ENCODE results near the gene IL20RB.
"Not testable (repeated sequence)": the region's sequence is repeated elsewhere in the genome, so short reads cannot be mapped to it uniquely, and the experiment has no call there.

The IL20RB gene

DNA sequence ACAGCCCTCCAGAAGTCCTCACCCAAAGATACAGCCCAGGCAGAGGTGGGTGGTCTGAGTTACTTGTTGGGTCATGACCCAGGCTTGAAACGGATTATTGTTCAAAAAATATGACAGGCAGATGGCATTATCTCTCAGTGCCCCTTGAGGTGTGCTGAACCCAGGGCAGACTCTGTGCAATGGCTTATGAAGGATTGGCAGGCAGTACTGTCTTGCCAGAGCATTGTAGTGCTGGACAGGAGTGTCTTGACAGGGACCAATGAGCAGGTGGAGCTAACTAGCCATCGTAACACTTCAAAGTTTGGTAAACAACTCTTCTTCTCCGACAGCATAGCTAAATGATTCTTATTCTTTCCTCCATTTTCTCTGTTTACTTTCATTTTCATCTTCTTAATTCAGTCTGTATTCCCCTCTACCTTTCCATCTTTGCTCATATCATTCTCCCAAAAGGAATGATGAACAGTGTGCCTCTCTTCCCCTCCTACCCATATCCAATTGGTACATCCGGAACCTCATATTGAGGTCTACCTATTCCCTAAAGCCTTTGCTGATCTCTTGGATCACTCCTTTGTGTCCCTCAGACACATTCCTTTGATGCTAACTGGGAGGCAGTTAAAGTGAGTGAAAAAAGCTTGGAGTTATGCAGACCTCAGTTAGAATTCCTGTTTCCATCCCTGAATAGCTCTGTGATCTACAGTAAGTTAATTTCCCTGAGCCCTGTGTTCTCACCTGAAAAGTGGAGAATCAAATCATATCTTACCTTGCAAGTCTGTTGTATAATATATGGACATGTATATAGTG, 2.6 kb upstream of the IL20RB start:
- Mint-ChIP-seq H3K4me3 (no peak overlapping the region), H3K27ac (no peak overlapping the region), H3K27me3 (ENCODE audit: low read depth) (no peaks in the 10 kb centered on the region), H3K9me3 (no peaks in the 10 kb centered on the region), H3K4me1 (ENCODE audit: low read depth) (peaks cover 12% of the 10 kb centered on the region), H3K36me3 (ENCODE audit: low read depth) (peaks cover 2% of the 10 kb centered on the region)
- no peak for DNase-seq (ENCODE audit: low spot score)

DNA sequence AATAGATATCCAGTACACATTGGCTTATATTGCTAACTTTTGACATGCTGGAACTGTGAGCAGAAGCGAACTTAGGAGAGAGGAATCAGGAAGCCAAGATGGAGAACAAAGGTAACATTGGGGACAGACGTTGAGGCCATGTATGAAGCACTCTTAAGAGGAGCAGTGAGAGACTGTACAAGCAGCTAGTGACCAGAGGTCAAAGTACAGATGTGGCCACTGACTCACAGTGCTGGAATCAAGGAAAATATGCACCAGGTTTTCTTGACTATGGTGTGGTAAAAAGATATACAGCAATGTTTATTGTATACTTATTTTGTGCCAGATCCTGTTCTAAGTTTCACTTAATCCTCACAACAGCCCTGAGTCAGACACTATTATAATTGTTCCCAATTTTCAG, 2.0 kb upstream of the IL20RB start:
- DNase-seq (ENCODE audit: low spot score): no peak
- Mint-ChIP-seq H3K27me3 (ENCODE audit: low read depth) (no peaks in the 10 kb centered on the region), H3K4me3 (no peak overlapping the region), H3K4me1 (ENCODE audit: low read depth) (peaks cover 12% of the 10 kb centered on the region), H3K27ac (no peak overlapping the region), H3K9me3 (no peaks in the 10 kb centered on the region), H3K36me3 (ENCODE audit: low read depth) (peaks cover 2% of the 10 kb centered on the region)

DNA sequence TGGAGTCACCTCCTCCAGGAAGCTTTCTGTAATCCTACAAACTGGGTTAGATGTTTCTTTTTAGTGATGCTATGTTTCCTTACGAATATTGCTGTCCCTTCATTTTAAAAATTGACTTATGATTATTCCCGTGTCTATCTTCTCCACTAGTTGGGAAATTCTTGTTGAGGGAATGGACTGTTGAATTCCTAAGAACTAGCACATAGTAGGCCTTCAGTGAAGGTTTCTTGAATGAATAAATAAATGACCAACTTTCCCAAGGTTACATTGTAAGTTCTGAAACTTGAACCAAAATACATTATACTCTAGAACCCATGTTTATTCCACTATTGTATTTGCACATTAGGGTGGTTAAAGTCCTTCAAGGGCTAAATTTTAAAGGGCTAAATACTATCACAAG, 812 bp upstream of the IL20RB start:
- no peaks in the 10 kb centered on the region for H3K9me3 Mint-ChIP-seq
- no peaks in the 10 kb centered on the region for H3K27me3 Mint-ChIP-seq (ENCODE audit: low read depth)
- no peak for DNase-seq (ENCODE audit: low spot score)
- peaks cover 12% of the 10 kb centered on the region for H3K4me1 Mint-ChIP-seq (ENCODE audit: low read depth)
- H3K4me3 Mint-ChIP-seq: no peak overlapping the region
- no peak overlapping the region for H3K27ac Mint-ChIP-seq
- no peaks in the 10 kb centered on the region for H3K36me3 Mint-ChIP-seq (ENCODE audit: low read depth)

DNA sequence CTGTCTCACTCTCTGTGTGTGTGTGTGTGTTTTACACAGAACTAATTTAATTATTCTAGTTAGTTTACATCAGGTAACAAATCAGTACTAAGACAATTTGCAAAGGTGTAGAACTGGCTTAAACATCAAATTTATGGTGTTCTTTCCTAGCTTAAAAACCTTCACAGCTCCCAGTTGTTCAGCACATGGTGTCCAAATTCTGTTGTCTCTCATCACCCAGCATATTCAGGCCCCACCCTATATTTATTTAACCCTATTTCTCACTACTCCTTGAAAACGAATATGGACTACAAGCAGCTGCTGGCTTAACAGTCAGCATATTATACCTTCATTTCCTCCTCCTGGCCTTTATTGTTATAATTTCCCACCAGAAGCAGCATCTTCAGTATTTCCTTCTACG, 1.2 kb downstream of the IL20RB start:
- no peak for DNase-seq (ENCODE audit: low spot score)
- H3K4me3 Mint-ChIP-seq: no peak overlapping the region
- peaks cover 12% of the 10 kb centered on the region for H3K4me1 Mint-ChIP-seq (ENCODE audit: low read depth)

DNA sequence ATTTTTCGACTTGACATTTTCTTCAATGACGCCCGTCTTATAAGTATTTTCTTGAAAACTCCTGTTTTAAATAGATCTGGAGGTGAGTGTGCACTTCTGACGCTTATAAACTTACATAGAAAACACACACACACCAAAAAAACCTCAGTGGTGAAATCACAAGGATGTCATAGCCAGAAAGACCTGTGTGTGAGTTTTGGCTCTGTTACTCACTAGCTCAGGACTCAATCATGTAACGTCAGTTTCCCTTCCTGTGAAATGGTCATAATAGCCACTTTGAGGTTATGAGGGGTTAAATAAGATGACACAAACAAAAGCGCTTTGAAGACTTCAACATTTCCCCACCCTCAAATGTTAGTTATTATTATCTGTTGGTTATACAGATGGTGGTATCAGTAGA, 1.8 kb downstream of the IL20RB start:
- peaks cover 10% of the 10 kb centered on the region for H3K4me1 Mint-ChIP-seq (ENCODE audit: low read depth)
- H3K4me3 Mint-ChIP-seq: no peak overlapping the region
- DNase-seq (ENCODE audit: low spot score): no peak
- no peaks in the 10 kb centered on the region for H3K9me3 Mint-ChIP-seq
- H3K27ac Mint-ChIP-seq: no peak overlapping the region
- H3K36me3 Mint-ChIP-seq (ENCODE audit: low read depth): no peaks in the 10 kb centered on the region
- no peaks in the 10 kb centered on the region for H3K27me3 Mint-ChIP-seq (ENCODE audit: low read depth)

More for the DNA sequence above, 1.2 kb downstream of the IL20RB start:
- H3K9me3 Mint-ChIP-seq: no peaks in the 10 kb centered on the region
- H3K27ac Mint-ChIP-seq: no peak overlapping the region
- H3K36me3 Mint-ChIP-seq (ENCODE audit: low read depth): no peaks in the 10 kb centered on the region
- H3K27me3 Mint-ChIP-seq (ENCODE audit: low read depth): no peaks in the 10 kb centered on the region

DNA sequence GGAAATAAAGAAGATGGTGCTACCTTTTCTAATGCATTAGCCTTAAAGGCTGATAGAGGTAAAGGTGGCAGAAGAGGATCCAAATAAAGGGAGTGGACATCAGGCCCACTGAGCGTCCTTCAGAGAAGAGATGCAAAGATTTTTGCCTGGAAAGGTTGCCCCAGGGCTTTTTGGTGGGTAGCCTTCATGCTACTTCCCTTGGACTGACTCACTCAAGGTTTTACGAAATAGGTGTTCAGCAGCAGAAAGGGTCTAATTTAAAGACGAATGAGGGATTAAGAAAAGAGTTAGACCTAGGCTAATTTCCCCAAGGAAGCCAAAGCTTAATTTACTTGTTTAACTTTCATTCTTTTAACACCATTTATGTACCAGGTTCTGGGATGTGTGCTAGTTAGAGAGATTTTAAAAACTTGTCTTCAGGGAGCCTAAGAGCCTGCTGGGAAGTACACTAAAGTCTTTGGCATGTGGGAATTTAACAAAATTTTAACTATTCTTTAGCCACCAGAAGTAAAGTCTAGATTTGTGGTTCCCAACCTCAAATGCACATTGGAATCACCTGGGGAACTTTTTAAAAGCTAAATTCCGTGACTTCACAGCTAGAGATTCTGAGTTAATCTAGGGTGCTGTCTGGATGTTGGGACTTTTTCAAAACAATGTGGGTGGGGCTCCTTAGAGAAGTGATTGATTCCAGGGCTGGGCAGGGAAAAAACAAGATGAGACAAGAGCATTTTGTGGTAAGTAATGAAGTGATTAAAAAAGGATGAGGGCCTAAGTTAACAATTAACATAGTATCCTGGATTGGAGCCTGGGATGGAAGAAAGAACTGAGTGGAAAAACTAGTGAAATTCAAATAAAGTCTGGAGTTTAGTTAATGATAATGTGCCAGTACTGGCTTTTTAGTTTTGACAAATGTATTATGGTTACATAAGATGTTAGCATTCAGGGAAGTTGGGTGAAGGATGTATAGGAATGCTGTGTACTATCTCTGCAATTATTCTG, 3.4 kb downstream of the IL20RB start:
- no peak overlapping the region for H3K27ac Mint-ChIP-seq
- DNase-seq (ENCODE audit: low spot score): no peak
- no peaks in the 10 kb centered on the region for H3K27me3 Mint-ChIP-seq (ENCODE audit: low read depth)
- no peaks in the 10 kb centered on the region for H3K4me1 Mint-ChIP-seq (ENCODE audit: low read depth)
- H3K36me3 Mint-ChIP-seq (ENCODE audit: low read depth): no peaks in the 10 kb centered on the region
- H3K4me3 Mint-ChIP-seq: no peak overlapping the region
- no peaks in the 10 kb centered on the region for H3K9me3 Mint-ChIP-seq

DNA sequence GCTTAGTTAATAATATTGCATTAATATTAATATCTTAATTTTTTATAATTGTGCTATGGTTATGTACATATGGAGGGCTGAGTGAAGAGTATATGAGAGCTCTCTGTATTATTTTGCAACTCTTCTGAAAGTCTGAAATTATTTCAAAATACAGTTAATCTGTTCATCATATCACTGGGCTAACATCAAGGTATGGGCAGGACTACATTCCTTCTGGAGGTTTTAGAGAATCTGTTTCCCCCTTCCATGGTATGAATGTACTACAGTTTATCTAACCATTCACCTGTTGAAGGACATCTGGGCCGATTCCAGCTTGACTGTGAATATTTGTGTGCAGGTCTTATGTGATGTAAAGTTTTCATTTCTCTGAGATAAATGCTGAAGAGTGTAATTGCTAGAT, 5.1 kb downstream of the IL20RB start:
- Mint-ChIP-seq H3K27me3 (ENCODE audit: low read depth) (no peaks in the 10 kb centered on the region), H3K4me3 (no peak overlapping the region), H3K9me3 (no peaks in the 10 kb centered on the region), H3K27ac (no peak overlapping the region), H3K36me3 (ENCODE audit: low read depth) (no peaks in the 10 kb centered on the region), H3K4me1 (ENCODE audit: low read depth) (no peaks in the 10 kb centered on the region)
- no peak for DNase-seq (ENCODE audit: low spot score)

DNA sequence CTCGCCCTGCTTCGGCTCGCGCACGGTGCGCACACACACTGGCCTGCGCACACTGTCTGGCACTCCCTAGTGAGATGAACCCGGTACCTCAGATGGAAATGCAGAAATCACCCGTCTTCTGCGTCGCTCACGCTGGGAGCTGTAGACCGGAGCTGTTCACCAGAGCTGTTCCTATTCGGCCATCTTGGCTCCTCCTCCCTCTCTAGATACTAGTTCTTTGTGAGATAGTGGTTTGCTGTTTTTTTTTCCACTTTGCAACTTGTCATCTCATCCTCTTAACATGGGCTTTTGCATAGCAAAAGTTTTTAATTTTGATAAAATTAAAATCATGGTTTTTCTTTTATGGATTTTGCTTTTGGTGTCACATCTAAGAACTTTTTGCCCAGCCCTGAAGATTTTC, 11.8 kb downstream of the IL20RB start:
- H3K4me1 Mint-ChIP-seq (ENCODE audit: low read depth); H3K27ac Mint-ChIP-seq; H3K4me3 Mint-ChIP-seq; H3K27me3 Mint-ChIP-seq (ENCODE audit: low read depth); H3K36me3 Mint-ChIP-seq (ENCODE audit: low read depth); DNase-seq (ENCODE audit: low spot score): not testable (repeated sequence)
- H3K9me3 Mint-ChIP-seq: peaks cover 11% of the 10 kb centered on the region

DNA sequence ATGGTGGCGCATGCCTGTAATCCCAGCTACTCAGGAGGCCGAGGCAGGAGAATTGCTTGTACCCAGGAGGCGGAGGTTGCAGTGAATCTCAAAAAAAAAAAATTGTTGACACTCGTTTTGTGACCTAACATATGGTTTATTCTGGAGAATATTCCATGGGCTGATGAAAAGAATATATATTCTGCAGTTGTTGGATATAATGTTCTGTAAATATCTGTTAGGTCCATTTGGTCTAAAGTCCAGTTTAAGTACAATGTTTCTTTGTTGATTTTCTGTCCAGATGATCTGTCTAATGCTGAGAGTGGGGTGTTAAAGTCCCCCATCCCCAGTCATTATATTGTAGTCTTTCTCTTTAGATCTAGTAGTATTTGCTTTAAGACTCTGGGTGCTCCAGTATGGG, 15.6 kb downstream of the IL20RB start:
- Mint-ChIP-seq H3K9me3 (peaks cover 17% of the 10 kb centered on the region), H3K27ac (no peak overlapping the region), H3K4me1 (ENCODE audit: low read depth) (no peaks in the 10 kb centered on the region), H3K4me3 (no peak overlapping the region), H3K36me3 (ENCODE audit: low read depth) (no peaks in the 10 kb centered on the region), H3K27me3 (ENCODE audit: low read depth) (no peaks in the 10 kb centered on the region)
- no peak for DNase-seq (ENCODE audit: low spot score)

DNA sequence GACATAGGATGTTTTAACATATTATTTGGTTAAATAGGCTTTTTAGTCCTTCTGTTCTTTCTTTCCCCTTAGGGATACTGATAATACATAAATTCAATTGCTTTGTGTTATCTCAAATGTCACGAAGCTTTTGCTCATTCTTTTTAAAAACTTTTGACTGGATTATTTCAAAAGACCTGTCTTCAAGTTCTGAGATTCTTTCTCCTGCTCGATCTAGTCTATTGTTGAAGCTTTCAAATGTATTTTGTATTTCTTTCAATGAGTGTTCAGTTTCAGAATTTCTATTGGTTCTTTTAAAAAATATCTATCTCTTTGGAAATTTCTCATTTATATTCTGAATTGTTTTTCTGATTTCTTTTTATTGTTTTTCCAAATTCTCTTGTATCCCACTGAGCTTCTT, 16.9 kb downstream of the IL20RB start:
- Mint-ChIP-seq H3K36me3 (ENCODE audit: low read depth) (no peaks in the 10 kb centered on the region), H3K4me1 (ENCODE audit: low read depth) (no peaks in the 10 kb centered on the region), H3K4me3 (no peak overlapping the region), H3K27ac (no peak overlapping the region), H3K9me3 (peaks cover 17% of the 10 kb centered on the region), H3K27me3 (ENCODE audit: low read depth) (no peaks in the 10 kb centered on the region)
- no peak for DNase-seq (ENCODE audit: low spot score)

DNA sequence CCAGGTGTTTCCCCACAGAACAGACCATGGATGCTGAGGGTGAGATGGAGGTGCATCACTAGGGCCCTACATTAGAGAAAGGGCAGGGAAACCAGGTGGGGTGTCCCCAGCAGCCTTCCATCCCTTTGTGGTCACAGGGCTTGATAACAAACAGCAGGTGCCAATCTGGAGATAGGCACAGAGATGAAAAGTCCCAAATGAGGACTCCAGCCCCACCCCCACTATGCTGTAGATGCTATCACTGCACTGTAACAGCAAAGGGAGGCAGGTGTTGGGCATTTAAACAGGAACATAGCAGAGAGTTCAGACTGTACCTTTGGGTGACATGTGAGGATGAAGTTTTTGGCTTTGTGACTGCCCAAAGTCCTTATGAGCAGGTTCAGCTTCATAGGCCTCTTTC, 21.4 kb downstream of the IL20RB start:
- H3K27ac Mint-ChIP-seq: no peak overlapping the region
- no peak overlapping the region for H3K4me3 Mint-ChIP-seq
- no peaks in the 10 kb centered on the region for H3K4me1 Mint-ChIP-seq (ENCODE audit: low read depth)
- H3K27me3 Mint-ChIP-seq (ENCODE audit: low read depth): no peaks in the 10 kb centered on the region
- no peaks in the 10 kb centered on the region for H3K36me3 Mint-ChIP-seq (ENCODE audit: low read depth)
- H3K9me3 Mint-ChIP-seq: peaks cover 9% of the 10 kb centered on the region
- DNase-seq (ENCODE audit: low spot score): no peak

DNA sequence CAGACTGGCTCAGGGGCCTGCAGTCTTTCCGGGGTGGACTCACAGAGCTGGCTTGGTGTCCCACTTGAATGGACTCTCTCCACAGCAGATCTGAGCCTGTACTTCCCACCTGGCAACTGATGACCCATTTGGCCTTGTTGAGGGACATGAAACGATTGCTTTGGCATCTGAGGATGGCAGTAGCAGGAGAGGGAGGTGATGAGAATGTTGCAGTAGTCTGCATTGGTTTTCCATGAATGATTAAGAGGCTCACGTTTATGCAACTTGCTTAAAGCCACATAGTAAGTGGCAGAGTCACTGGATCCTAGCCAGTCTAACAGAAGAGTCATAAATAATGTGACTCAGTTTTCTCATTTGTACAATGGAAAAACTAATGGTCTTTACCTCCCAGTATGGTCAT, 21.9 kb downstream of the IL20RB start:
- H3K9me3 Mint-ChIP-seq: peaks cover 5% of the 10 kb centered on the region
- no peaks in the 10 kb centered on the region for H3K36me3 Mint-ChIP-seq (ENCODE audit: low read depth)
- H3K4me3 Mint-ChIP-seq: no peak overlapping the region
- H3K27me3 Mint-ChIP-seq (ENCODE audit: low read depth): no peaks in the 10 kb centered on the region
- no peaks in the 10 kb centered on the region for H3K4me1 Mint-ChIP-seq (ENCODE audit: low read depth)
- no peak for DNase-seq (ENCODE audit: low spot score)
- H3K27ac Mint-ChIP-seq: no peak overlapping the region

DNA sequence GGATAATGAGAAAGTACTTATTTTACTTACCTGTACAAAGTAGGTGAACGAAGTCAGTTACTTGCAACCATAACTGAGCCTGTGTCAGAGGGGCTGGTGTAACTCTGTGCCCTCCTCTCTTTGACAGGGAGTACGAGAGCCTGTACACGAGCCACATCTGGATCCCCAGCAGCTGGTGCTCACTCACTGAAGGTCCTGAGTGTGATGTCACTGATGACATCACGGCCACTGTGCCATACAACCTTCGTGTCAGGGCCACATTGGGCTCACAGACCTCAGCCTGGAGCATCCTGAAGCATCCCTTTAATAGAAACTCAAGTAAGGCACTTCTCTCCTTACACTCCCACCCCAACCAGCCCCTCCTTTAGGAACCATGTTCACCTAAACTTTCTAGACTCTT, 24.2 kb downstream of the IL20RB start:
- Mint-ChIP-seq H3K4me1 (ENCODE audit: low read depth) (no peaks in the 10 kb centered on the region), H3K4me3 (no peak overlapping the region), H3K36me3 (ENCODE audit: low read depth) (no peaks in the 10 kb centered on the region), H3K9me3 (no peaks in the 10 kb centered on the region), H3K27me3 (ENCODE audit: low read depth) (no peaks in the 10 kb centered on the region), H3K27ac (no peak overlapping the region)
- no peak for DNase-seq (ENCODE audit: low spot score)

DNA sequence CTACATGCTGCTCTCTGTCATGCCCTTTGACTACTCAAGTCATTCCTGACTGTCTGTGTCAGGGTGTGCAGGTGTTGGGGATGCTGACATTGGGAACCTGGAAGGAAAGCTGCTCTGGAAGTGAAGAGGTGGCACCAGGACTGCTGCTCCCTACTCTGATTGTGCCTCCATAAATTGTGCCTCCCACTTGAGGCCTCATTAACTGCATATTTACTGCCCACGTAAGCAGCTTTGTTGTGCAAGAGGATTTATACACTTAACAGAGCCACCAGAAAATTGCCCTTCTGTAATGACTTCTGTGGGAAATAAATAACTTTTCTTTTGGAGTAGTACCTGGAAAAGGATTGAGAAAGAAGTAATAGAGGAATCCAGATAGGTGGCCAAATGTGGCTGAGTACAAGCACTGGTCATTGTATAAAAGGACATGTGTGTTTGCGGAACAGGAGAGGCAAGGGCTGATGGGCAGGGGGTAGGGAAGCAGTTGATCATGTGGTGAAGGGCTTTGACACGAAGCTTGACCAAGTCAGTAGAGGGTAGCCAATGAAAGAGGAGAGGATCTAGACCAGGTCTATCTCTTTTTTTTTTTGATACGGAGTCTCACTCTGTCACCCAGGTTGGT, 24.8 kb downstream of the IL20RB start:
- Mint-ChIP-seq H3K4me1 (ENCODE audit: low read depth) (no peaks in the 10 kb centered on the region), H3K9me3 (no peaks in the 10 kb centered on the region), H3K27me3 (ENCODE audit: low read depth) (no peaks in the 10 kb centered on the region), H3K36me3 (ENCODE audit: low read depth) (no peaks in the 10 kb centered on the region), H3K27ac (no peak overlapping the region), H3K4me3 (no peak overlapping the region)
- DNase-seq (ENCODE audit: low spot score): no peak

Data from T-helper 2 cell treated with Interferon-gamma antibody and Interleukin-4, amounts not matched to agents 5 μg/mL and 100 μg/mL, for 36 hours (primary cell).